ENCODE data around the gene GPN2.
"Not testable (repeated sequence)": the region's sequence is repeated elsewhere in the genome, so short reads cannot be mapped to it uniquely, and the experiment has no call there.

- TF ChIP-seq, protein P1, sequence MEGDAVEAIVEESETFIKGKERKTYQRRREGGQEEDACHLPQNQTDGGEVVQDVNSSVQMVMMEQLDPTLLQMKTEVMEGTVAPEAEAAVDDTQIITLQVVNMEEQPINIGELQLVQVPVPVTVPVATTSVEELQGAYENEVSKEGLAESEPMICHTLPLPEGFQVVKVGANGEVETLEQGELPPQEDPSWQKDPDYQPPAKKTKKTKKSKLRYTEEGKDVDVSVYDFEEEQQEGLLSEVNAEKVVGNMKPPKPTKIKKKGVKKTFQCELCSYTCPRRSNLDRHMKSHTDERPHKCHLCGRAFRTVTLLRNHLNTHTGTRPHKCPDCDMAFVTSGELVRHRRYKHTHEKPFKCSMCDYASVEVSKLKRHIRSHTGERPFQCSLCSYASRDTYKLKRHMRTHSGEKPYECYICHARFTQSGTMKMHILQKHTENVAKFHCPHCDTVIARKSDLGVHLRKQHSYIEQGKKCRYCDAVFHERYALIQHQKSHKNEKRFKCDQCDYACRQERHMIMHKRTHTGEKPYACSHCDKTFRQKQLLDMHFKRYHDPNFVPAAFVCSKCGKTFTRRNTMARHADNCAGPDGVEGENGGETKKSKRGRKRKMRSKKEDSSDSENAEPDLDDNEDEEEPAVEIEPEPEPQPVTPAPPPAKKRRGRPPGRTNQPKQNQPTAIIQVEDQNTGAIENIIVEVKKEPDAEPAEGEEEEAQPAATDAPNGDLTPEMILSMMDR (IDR thresholded peaks at IDR 0.05; ENCODE audit: low read depth, low read length), result not testable (repeated sequence)
- not testable (repeated sequence) for TF ChIP-seq EZH2phosphoT487 (IDR thresholded peaks at IDR 0.05; ENCODE audit: low read depth)
Measured at GRCh38 chr1:26837665-26838064, 52.4 kb downstream of the GPN2 start.
